GM21447 (cell line): Measurements from ENCODE around the gene MRPS23.

Source experiments
- ATAC-seq: cut with Tn5 transposase; IDR thresholded peaks from one replicate; pipeline ENCODE4 v1.9.1; 2021; ENCODE audit not compliant: unreplicated experiment

MRPS23 gene

GRCh38 chr17:57838857-57839570 lies 10.8 kb downstream of the MRPS23 start:
- no peak for ATAC-seq

GRCh38 chr17:57838453-57838852 lies 11.4 kb downstream of the MRPS23 start:
- no peak for ATAC-seq

- no peak for ATAC-seq
These were observed 14.4 kb downstream of the MRPS23 start for GRCh38 chr17:57835333-57835900.

- ATAC-seq = no peak
These were observed 15.6 kb downstream of the MRPS23 start for GRCh38 chr17:57834146-57834741.

- ATAC-seq = no peak
These were observed 16.5 kb downstream of the MRPS23 start for GRCh38 chr17:57833179-57833939.

GRCh38 chr17:57832314-57833178 lies 17.3 kb downstream of the MRPS23 start:
- no peak for ATAC-seq

- ATAC-seq = no peak
These were observed 19.0 kb downstream of the MRPS23 start for GRCh38 chr17:57830880-57831279.

- no peak for ATAC-seq
These were observed 26.1 kb downstream of the MRPS23 start for GRCh38 chr17:57823469-57824401.

GRCh38 chr17:57819867-57820266 lies 30.0 kb downstream of the MRPS23 start:
- no peak for ATAC-seq

- no peak for ATAC-seq
These were observed 30.6 kb downstream of the MRPS23 start for GRCh38 chr17:57819285-57819684.

GRCh38 chr17:57818066-57818465 lies 31.8 kb downstream of the MRPS23 start:
- no peak for ATAC-seq

- ATAC-seq = no peak
These were observed 32.5 kb downstream of the MRPS23 start for GRCh38 chr17:57817299-57817698.

- ATAC-seq = no peak
These were observed 35.4 kb downstream of the MRPS23 start for GRCh38 chr17:57814421-57814820.

GRCh38 chr17:57811638-57812280 lies 38.1 kb downstream of the MRPS23 start:
- no peak for ATAC-seq

- no peak for ATAC-seq
These were observed 38.9 kb downstream of the MRPS23 start for GRCh38 chr17:57810721-57811637.

- ATAC-seq = no peak
These were observed 40.0 kb downstream of the MRPS23 start for GRCh38 chr17:57809879-57810278.

GRCh38 chr17:57808882-57809281 lies 41.0 kb downstream of the MRPS23 start:
- ATAC-seq = no peak

- ATAC-seq = no peak
These were observed 43.5 kb downstream of the MRPS23 start for GRCh38 chr17:57806167-57806830.
